ENCODE measurements around the gene NLRP6. TPM values are rescaled to one million over a fixed set of nuclear protein-coding genes. Genes with fewer than 3 reads are reported as not detected.
"Not testable (repeated sequence)": the region's sequence is repeated elsewhere in the genome, so short reads cannot be mapped to it uniquely, and the experiment has no call there.

The NLRP6 gene
- total RNA-seq, 1 donor from 2014 or later: not detected

DNA sequence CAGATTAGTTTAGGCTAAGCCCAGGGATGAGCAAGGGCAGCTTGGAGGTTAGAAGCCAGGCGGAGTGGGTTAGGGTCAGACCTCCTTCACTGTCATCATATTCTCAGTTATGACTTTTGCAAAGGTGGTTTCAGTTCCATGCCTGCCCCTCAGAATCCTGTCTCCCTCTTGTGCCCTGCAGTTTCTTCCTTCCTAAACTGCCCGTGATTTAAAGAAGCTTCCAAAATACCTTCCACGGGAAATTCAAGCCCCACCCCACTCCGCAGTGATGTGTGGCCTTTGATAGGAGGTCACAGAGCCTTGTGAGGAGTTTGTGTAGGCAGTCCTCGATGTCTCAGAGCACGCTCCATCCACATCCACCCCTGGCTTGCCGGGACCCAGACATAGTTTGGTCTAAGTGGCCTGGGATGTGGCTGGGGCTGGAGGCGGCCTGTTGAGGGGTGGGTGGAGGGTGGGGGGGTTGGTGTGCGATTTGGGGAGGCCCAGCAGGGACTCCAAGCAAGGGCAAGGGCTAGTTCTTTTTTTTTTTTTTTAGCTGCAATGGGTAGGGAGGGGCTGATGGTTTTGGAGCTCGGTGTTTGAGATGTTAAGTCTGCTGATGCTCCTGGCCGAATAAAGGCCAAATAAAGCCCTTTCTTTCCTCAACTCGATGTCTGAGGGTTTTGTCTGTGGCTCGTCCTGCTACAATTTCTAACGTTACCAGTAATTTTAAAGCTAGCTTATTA is 34.0 kb downstream of the NLRP6 start:
- Mint-ChIP-seq H3K27me3 (ENCODE audit: low read depth) (peaks cover 13% of the 10 kb centered on the region), H3K36me3 (no peaks in the 10 kb centered on the region), H3K4me1 (peaks cover 71% of the 10 kb centered on the region), H3K9me3 (no peaks in the 10 kb centered on the region), H3K27ac (peak overlapping the region; percentile 93), H3K4me3 (peak overlapping the region; percentile 86)
- no peak for DNase-seq (ENCODE audit: low spot score in 2 of 2, unreplicated experiment in 2 of 2)
- TF ChIP-seq CTCF (IDR thresholded peaks at IDR 0.05; ENCODE audit: unreplicated experiment): no peak

GRCh38 chr11:313304-313786 is 35.1 kb downstream of the NLRP6 start:
- H3K9me3 Mint-ChIP-seq: no peaks in the 10 kb centered on the region
- peak overlapping the region; percentile 93 for H3K27ac Mint-ChIP-seq
- peak overlapping the region; percentile 86 for H3K4me3 Mint-ChIP-seq
- no peak for DNase-seq (ENCODE audit: low spot score in 2 of 2, unreplicated experiment in 2 of 2)
- H3K4me1 Mint-ChIP-seq: peaks cover 70% of the 10 kb centered on the region
- no peaks in the 10 kb centered on the region for H3K36me3 Mint-ChIP-seq
- peaks cover 19% of the 10 kb centered on the region for H3K27me3 Mint-ChIP-seq (ENCODE audit: low read depth)
- no peak for TF ChIP-seq CTCF (IDR thresholded peaks at IDR 0.05; ENCODE audit: unreplicated experiment)

DNA sequence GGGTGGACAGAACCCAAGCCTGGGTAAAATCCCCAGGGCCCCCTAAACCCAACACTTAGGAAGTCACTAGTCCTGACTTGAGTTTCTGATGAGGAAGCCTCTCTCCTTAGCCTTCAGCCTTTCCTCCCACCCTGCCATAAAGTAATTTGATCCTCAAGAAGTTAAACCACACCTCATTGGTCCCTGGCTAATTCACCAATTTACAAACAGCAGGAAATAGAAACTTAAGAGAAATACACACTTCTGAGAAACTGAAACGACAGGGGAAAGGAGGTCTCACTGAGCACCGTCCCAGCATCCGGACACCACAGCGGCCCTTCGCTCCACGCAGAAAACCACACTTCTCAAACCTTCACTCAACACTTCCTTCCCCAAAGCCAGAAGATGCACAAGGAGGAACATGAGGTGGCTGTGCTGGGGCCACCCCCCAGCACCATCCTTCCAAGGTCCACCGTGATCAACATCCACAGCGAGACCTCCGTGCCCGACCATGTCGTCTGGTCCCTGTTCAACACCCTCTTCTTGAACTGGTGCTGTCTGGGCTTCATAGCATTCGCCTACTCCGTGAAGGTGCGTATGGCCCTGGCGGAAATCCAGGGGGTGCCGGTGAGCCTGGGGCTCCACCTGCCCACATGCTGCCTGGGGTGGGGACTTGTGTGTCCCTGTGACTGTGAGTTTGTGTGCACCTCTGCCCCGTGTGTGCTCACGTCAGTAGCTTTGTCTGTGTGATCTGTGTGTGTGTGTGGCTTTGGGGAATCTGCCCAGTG is 35.8 kb downstream of the NLRP6 start, which contains the start of gene IFITM1:
TSS of gene IFITM1 (plus strand) at position 254 of the 767 bp plus-strand sequence. CDS start at position 385, 131 bp downstream.
- DNase-seq (ENCODE audit: low spot score in 2 of 2, unreplicated experiment in 2 of 2): no peak
- no peak for TF ChIP-seq CTCF (IDR thresholded peaks at IDR 0.05; ENCODE audit: unreplicated experiment)
- Mint-ChIP-seq H3K27ac (peak within 1 kb of the TSS; percentile 93), H3K4me3 (peak within 1 kb of the TSS; percentile 86), H3K4me1 (peaks cover 64% of the 10 kb centered on the region), H3K36me3 (no peaks in the 10 kb centered on the region), H3K27me3 (ENCODE audit: low read depth) (peaks cover 19% of the 10 kb centered on the region), H3K9me3 (no peaks in the 10 kb centered on the region)

- H3K27ac Mint-ChIP-seq: peak overlapping the region; percentile 93
These were observed 36.3 kb downstream of the NLRP6 start for GRCh38 chr11:314554-314875.

GRCh38 chr11:315051-315481 is 36.9 kb downstream of the NLRP6 start:
- Mint-ChIP-seq H3K4me3 (peak overlapping the region; percentile 86), H3K27me3 (ENCODE audit: low read depth) (peaks cover 19% of the 10 kb centered on the region), H3K27ac (peak overlapping the region; percentile 93), H3K9me3 (no peaks in the 10 kb centered on the region), H3K4me1 (peaks cover 57% of the 10 kb centered on the region), H3K36me3 (no peaks in the 10 kb centered on the region)
- DNase-seq (ENCODE audit: low spot score in 2 of 2, unreplicated experiment in 2 of 2): no peak
- TF ChIP-seq CTCF (IDR thresholded peaks at IDR 0.05; ENCODE audit: unreplicated experiment): no peak

More at GRCh38 chr11:314554-314875, 36.3 kb downstream of the NLRP6 start:
- Mint-ChIP-seq H3K4me1 (peaks cover 61% of the 10 kb centered on the region), H3K27me3 (ENCODE audit: low read depth) (peaks cover 19% of the 10 kb centered on the region), H3K4me3 (peak overlapping the region; percentile 86)
- H3K9me3 Mint-ChIP-seq; DNase-seq (ENCODE audit: low spot score in 2 of 2, unreplicated experiment in 2 of 2); H3K36me3 Mint-ChIP-seq: not testable (repeated sequence)

DNA sequence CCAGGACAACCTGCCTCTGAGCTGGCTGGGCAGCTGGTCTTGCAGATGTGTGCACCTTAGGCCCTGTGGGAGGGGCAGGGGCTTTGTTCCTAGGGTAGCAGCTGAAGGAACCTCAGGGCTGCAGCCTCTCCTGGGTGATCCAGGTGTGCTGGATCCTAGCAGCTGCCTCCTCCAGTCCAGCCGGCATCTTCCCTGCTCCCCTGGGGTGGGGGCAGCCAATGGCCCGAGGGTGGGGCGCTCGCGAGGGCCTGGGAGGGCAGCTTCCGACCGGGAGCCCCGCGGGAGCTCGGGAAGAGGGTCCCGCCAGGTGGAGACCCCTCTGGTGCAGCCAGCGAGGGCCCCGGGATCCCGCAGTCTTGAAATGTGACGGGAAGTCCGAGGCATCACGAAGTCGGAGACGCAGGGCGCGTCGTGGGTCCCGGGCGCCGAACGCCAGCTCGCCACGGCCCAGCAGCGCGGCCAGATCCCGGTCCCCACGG is 37.3 kb downstream of the NLRP6 start:
- peaks cover 19% of the 10 kb centered on the region for H3K27me3 Mint-ChIP-seq (ENCODE audit: low read depth)
- H3K36me3 Mint-ChIP-seq: no peaks in the 10 kb centered on the region
- no peak for DNase-seq (ENCODE audit: low spot score in 2 of 2, unreplicated experiment in 2 of 2)
- no peaks in the 10 kb centered on the region for H3K9me3 Mint-ChIP-seq
- peaks cover 57% of the 10 kb centered on the region for H3K4me1 Mint-ChIP-seq
- peak overlapping the region; percentile 86 for H3K4me3 Mint-ChIP-seq
- TF ChIP-seq CTCF (IDR thresholded peaks at IDR 0.05; ENCODE audit: unreplicated experiment): no peak
- peak overlapping the region; percentile 93 for H3K27ac Mint-ChIP-seq
